Effector CD8-positive, alpha-beta T cell (primary cell): ENCODE measurements around the gene HES7.
"Not testable (repeated sequence)": the region's sequence is repeated elsewhere in the genome, so short reads cannot be mapped to it uniquely, and the experiment has no call there.

Experiments
- DNase-seq: peaks from one replicate; lab custom pipeline; 2025; lab: John Stamatoyannopoulos, UW

HES7 gene

DNA sequence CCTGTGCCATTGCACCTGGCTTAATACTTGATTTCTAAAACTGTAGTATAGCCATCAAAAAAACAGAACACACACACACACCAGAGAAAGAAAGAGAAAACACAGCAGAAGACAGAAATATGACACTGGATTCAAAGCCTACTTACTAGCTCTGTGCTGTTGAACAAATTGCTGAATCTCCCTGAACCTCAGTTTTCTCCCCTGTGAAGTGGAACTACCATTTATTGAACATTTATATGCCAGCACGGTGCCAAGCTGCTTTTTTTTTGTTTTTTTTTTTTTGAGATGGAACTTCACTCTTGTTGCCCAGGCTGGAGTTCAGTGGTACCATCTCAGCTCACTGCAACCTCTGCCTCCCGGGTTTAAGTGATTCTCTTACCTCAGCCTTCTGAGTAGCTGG, 23.1 kb downstream of the HES7 start:
- DNase-seq, result no peak

DNA sequence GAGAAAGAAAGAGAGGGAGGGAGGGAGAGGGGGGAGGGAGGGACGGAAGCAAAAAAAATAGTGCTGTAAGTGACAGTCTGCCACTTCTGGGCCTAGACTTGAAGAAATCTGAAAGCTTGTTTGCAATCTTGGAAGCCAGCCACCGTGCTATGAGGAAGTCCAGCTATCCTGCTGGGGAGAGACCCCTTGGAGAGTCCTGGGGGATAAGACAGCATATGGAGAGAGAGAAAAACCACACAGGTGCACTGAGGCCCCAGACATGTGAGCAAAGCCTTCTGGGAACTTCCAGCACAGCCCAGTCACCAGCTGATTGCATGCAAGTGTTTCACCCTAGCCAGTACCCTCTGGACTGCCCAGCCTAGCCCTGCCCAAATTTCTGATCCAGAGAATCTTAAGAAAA, 23.8 kb downstream of the HES7 start:
- no peak for DNase-seq

DNA sequence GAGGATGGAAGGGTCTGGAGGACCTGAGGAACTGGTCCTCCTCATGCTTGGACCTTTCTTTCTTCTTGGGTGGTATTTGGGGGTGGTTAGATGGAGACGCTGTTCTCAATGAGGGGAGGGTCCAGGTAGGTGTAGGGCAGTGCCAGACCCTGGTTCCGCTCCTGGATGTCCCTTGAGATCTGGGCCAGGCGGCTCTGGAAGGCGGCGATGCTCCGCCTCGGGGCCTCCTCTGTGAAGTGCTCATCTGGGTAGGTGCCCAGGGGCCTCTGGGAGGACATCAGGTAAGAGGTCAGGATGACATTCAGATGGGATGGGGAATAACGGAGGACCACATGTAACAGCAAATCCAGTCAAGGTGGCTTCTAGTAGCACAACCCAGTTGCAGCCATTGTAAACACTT, 27.4 kb downstream of the HES7 start:
- no peak for DNase-seq

DNA sequence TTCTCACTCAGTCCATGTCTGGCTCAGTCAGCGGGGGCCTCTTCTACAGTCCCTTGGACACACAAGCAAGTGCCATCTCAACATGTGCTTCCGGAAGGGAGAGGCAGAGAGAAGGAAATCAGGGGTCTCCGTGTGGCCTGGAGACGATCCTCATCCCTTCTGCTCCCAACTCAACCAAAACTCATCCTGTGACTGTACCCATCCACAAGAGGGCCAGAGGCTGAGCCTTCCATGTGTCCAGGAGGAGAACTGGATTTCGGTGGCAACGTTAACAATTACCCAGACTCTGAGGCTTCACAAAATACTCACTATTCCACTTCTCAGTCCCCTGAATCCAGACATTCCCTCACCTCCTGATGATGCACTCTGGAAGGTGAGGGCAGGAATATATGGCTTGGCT, 28.5 kb downstream of the HES7 start:
- no peak for DNase-seq

DNA sequence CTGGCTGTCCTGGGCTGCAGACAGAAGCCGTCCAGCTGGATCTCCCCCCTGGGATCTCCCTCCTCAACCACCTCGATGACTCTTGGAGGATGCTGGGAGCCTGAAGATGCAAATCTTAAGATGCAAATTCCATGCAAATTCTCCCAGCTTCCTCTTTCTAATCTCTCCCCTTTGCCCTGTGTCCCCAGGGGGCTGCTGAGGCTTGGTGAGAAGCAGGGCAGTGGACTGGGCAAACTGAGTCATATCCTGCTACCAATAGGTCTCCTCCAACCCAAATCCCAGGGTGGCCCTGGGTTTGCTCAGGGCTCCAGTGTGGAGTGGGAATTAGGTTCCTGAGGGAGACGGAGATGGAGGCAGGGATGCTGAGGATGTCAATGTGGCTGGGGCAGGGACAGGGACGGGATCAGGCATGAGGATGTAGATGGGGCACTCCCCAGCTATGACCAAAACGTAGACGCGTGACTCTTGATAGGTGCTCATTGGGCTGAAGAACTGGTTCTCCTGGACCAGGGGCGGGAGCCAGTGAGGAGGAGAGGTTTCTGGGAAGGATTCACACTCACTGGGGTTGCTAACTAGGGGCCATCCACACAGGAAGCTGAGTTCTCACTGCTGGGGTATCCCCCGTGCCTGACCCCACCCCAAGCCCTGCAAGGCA, 32.7 kb downstream of the HES7 start:
- no peak for DNase-seq

DNA sequence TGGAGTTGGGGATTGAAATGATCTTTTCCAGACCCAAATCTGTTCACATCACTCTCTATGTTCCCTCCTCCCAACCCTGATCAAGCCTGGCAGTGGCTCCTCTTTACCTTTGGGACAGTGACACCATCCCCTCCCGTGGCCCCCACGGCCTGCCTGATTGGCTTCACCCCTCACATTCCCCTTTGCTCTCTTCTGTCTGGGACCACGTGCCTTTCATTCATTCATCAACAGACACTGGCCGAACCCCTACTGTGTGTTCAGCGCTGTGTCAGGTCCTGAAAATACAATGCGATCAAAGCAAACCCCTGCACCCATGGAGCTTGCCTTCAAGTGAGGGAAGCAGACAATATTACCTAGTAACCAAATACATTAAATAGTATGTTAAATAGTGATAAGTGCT, 34.2 kb downstream of the HES7 start:
- no peak for DNase-seq

DNA sequence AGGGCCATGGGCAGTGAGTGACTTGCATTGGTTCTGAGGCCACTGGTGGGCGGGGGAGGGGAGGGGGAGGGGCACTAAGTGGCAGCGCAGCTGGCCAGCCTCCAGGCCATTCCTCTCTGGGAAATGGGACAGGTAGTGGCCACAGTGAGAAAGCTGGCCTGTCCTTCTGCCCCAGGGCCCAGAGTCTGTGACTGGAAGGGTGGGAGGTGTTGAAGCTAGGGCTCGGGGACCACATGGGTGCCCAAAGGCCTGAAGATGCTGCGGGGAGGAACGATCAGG, 36.0 kb downstream of the HES7 start:
- DNase-seq, result no peak

DNA sequence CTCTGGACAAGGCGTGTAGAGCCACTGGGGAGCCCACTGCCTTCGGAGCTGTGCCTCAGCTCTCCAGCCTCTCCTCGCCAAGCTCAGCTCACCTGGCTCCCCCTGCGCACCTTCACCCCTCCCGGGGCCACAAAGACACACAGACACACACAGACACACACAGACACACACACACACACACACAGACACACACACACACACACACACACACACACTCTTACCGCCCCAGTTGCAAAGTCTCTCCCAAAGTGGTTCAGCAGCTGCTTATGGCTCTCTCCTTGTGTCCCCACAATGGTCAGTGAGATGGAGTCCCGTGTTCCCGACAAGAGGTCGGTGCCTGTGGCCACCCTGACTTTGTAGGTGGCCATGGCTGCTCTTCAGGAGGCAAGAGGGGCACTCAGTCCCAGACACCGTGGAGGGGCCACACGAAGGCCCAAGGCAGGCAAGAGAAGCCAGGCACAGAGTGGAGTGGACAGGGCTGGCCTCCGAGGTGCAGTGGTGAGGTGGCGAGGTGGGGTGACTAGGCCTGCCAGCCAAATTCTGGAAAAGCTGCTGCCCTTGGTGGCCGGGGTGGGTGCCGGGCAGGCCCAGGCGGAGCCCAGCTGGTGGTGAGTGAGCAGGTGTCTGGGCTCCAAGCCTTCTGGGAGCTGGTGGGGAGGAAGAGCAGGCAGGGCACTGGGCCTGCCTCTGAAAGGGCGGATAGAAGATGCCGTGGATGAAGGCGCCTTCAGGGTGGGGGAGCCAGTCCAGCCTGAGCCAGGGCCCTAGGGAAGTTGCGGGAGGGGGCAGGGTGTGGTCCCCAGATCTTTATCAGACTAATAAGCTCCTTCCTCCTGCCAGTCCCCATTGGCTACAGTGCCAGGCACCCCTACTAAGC, 36.6 kb downstream of the HES7 start, which contains the start of gene ALOX12B:
Gene ALOX12B, minus strand, starts transcription at position 642 of the 877 bp plus-strand sequence. Its CDS starts 274 bp downstream, at position 368.
- DNase-seq, result no peak

DNA sequence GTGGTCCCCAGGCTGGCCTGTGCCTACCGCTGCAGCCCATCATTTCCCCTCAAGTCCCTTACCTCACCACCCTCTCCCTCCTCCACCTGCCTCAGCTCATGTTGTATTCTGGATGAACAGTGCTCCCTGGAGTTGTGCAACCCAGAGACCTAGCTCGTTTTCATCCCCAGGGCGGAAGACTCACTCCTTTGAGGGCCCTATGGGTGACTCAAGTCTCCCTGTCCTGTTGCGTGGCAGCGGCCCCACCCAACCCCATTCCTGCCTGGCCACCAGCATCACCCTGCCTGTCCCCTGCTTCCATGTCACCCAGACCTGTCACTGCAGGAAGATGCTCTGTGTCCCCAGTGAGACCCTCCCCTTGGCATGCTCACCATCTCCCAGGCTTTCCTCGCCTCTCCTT, 39.7 kb downstream of the HES7 start:
- no peak for DNase-seq

DNA sequence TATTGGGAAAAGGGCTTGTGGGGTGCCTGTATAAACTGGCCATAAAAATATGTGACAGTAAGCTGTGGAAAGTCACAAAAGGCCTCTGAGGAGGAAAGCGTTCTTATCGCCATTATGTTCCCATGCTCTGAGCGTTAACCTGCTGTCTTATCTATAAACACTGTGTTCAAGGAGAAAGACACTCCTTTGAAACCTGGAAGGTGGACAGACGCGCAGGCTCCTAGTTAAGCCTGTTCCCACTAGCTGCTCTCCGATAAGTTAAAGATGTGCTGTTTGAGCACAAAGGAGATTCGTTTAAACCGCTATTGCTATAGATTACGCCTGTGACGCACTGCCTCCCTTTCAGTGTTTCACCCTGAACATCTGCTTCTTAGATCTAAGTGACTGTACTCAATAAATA, 41.6 kb downstream of the HES7 start:
- no peak for DNase-seq

DNA sequence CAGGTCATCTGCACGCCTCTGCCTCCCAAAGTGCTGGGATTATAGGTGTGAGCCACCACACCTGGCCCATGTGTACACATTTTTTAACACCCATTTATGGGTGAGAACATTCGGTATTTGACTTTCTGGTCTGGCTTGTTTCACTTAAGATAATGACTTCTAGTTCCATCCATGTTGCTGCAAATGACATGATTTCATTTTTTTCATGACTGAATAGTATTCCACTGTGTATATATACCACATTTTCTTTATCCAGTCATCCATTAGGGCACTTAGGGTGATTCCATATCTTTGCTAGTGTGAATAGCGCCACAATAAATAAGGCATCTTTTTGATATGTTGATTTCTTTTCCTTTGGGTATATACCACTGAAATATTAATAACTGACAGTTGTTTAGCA, 42.0 kb downstream of the HES7 start:
- DNase-seq, result no peak

DNA sequence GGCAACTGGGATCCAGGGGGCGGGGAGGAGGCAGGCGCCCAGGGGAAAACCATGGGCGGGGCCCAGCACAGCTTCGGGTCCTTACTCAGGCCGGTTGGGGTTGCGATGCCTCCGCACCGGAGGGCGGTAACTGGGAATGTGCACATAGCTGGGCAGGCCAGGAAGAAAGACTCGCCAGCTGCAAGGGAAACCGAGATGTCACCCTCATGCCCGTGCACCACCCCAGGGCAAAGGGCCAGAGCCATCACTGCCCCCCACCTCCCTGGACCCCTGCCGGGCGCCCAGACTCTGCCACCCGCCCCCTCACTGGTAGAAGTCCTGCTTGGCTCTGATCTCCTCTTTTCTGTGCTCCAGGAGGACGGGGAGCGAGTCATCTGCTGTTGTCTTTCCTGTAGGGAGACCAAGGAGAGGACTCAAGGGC, 43.1 kb downstream of the HES7 start:
- no peak for DNase-seq

DNA sequence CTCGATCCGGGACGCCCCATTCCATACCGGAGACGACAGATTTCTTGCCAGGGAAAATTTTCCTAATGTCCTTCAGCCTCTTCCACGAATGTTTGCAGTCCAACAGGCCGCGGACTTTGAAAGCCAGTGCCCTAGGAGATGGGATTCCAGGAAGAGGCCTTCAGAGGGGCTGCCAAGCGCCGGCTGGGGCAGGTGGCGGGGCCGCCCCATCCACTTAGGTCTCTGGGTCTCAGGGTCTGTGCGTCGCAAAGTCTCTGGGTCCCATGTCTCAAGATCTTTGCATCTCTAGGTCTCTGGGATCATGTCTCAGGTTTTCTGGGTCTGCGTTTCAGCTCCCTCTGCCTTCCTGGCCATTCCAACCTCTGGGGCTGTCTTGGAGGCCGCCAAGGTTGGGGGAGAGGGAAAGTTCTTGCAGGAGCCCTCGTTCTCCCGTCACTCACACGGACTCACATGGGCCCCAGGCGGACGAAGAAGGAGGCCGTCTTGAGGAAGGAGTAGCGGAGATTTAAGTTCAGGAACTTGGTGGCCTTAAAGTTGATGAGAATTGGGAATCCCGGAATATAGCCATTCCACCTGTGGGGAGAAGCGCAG, 43.6 kb downstream of the HES7 start:
- DNase-seq, result no peak

DNA sequence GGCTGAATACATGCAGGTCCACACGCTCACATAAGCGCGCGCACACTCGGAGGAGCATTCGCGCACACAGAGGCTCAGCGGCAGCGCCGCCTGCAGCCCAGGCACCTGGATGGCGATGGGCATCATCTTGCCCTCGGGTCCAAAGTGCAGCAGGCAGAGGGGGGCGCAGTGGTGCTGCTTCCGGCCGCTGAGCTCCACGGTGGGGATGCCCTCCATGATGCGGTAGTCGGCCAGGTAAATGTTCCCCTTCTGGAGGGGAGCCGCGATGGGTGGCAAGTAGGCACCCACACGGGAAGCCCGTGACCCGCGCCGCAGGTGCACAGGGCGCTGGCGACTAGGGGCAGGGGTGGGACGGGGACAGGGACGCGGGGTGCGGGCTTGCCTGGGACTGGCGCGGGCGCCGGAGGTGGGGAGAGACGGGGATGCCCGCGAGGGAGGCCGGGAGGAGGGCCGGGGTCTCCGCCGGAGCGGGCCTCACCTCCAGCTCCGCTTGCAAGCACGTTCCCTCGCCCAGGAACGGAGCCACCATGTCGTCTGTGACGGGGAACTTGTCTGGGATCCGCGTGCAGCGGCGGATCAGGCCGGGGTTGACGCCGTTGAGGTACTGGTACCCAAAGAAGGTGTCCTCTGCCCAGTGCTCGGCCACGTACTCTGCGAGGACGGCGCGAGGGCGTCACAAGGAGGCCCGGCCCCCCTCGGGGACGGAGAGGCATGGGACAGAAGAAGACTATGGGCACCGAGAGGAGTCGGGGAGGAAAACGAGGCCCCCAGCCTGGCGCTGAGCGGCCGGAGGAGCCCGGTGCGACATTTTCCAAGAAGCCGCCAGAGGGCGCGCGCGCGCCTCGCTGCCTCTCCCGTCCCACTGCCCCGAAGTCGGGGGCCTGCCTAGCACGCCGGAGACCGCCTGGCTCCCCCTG, 44.4 kb downstream of the HES7 start:
- DNase-seq, result peak; percentile 64

DNA sequence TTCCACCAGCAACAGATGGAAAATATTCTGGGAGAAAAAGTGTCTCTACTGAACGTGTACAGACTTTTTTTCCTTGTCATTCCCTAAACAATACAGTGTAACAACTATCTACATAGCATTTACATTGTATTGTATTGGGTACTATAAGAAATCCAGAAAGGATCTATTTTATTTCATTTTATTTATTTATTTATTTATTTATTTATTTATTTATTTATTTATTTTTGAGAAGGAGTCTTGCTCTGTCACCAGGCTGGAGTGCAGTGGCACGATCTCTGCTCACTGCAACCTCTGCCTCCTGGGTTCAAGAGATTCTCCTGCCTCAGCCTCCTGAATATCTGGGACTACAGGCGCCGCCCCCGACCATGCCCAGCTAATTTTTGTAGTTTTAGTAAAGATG, 46.0 kb downstream of the HES7 start:
- DNase-seq, result not testable (repeated sequence)

DNA sequence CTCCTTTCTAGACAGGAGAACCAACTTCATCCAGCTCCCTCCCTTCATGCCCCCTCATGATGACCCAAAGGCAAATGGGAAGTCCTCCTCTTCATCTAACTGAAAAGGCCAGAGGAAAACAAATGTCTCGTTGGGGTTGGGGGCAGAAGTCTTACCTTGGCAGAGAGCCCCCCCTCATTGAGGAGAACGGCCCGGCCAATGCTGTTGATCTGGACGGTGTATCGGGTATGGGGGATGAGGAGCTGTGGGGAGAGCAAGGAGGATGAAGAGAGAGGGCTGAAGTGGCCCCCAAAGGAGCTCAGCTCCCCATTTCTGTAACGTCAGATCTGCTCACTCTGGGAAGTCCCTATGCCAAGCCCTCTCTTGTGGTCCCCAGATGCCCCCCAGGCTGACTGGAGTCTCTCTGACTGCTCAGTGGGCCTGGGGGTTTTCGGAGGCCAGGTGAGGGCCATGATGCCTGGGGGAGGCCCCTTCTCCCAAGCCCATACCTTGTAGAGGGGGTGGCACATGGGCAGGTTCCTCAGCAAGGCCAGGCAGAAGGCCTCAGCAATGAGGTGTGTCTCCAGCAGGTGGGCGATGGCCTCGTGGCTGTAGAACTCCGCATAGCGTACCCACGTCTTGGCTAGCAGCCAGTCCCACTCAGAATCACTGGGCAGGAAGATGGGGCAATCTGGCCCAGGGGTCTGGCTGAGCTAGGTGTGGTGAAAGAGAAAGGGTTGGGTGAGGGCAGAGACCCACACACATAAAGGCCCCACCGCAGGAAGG, 47.2 kb downstream of the HES7 start:
- no peak for DNase-seq

DNA sequence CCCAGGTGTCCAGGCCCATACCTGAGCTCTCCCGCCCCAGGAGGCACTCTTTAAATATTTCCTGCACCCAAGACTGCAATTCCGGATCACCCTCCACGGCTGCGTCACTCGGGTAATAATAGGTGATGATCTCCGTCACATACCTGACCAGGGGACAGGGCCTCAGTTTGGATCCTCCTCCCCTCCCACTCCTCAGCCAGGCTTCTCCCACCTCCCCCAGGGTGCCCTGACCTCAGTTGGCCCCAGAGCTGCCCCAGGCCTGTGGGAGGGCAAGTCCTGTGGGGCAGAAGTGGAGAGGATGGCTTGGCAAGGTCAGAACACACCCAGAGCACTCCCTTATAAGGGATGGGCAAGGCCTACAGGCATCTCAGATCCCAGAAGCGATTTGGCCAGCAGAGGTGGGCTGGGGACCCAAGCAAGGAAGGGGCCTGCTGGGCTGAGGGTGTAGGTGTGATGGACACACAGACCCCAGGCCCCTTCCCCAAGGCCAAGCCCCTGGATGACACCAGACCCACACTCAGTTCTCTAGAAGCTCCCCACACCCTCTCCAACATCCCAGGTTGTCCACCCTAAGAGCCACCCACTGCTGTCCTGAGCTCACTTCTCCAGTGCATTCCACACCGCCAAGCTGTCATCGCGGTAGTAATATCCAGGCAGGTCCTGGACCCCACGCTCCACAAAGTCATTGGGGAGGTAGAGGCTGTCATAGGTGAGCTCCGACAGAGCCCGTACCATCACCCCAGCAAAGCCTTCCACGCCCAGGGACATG, 48.1 kb downstream of the HES7 start:
- DNase-seq, result no peak

DNA sequence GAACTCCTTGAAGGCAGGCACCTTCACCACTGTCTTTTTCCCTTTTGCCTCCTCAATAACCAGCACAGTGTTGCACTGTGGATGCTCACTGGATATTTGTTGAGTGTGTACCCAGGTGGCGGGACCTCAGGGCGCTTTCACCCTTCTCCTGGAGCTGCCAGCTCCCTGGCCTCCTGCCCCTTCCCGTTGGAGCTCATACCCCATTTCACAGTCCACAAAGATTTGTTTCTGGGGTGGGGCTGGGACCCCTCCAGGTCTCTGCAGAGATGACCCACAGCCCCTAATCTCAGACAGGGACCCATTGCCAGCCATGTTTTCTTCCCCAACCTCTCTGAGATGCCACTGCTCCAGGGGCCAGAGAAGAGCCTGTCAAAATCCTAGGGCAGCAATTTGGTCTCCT, 48.8 kb downstream of the HES7 start:
- no peak for DNase-seq

DNA sequence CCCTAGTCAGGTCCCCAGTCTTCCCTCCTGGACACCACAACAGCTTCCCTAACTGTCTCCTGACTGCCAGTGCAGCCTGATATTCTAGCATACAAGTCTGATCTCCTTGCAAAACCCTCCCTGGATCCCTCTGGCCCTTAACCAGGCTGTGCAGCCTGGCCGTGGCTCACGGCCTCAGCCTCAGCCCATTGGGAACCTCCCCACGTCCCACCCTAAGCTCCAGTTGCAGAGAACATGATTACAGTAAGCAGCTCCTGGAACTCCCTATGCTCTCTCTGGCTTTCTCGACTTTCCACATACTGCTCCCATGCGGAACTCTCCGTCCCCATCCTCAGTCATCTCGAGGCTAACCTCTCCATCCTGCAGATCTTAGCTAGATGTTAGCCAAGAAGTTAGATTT, 49.4 kb downstream of the HES7 start:
- DNase-seq, result no peak

DNA sequence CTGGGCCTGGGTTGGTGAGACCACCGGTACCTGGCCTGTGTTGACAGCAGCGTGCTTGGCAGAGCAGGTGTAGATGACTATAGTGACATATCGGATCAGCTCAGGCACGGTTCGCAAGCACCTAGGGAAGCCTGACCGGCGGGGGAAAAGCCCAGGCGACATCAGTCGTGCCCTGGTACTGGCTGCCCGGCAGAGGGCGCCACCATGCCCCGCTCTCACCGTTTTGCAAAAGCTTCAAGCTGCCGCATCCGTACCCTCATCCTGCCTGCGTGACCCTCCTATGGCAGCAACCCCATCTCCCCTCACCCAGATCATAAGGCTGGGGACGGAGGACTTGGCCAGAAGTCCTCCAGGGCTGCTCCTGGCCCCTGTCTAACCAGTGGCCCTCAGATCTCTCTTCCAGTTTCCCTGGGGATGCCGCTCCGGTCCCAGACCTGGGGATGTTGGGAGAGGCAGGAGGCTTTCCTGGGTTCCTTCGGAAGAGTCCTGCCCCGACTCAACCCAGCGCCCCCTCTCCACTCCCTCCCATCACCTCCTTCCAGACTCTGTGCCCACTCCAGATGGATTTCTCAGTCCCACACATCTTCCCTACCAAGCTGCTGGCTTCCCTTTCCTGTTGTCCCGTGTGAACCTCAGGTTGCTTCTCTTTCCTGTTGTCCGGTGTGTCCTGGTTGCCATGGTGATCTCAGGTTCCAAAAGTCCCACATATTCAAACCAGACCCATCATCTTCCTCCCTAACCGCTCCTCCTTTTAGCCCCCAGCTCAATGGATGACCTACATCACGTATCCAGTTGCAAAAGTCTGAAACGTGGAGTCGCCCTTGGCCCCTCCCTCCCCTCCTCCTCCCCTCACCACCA, 50.0 kb downstream of the HES7 start:
- DNase-seq, result peak; percentile 76
